Prostate gland (tissue), 2 donors: ENCODE data around the gene ST6GALNAC4. TPM values are rescaled to one million over a fixed set of nuclear protein-coding genes. Genes with fewer than 3 reads are reported as not detected.

Experiments used
- DNase-seq: peaks from one replicate; pipeline ENCODE4 v3.0.0-alpha.2; 2019; ENCODE audit warnings: low spot score
- H3K27ac ChIP-seq, 2 donors: fragments of 200-600 bp; sonication (generic); 2 replicates each; pipeline ENCODE4 v1.5.1; 2017 to 2019
- H3K27me3 ChIP-seq: fragments of 200-600 bp; sonication (generic); replicated peaks from 2 replicates; pipeline ENCODE4 v1.5.1; 2019; ENCODE audit not compliant: insufficient read depth
- H3K36me3 ChIP-seq, 2 donors: fragments of 200-600 bp; sonication (generic); 1 replicate in 1 of 2; 2 replicates in 1 of 2; pipeline versions ENCODE4 v1.5.1 to v1.8.1; 2017 to 2019
- H3K4me1 ChIP-seq: fragments of 200-600 bp; sonication (generic); replicated peaks from 2 replicates; pipeline ENCODE4 v1.5.1; 2019
- H3K4me3 ChIP-seq, 2 donors: fragments of 200-600 bp; sonication (generic); 2 replicates each; pipeline ENCODE4 v1.5.1; 2017 to 2019
- H3K9me3 ChIP-seq: fragments of 200-600 bp; sonication (generic); 2 replicates; pipeline ENCODE4 v1.5.1; 2017
- POLR2A ChIP-seq: fragments of 450-650 bp; IDR thresholded peaks from one replicate; pipeline ENCODE4 v1.6.1; 2016; ENCODE audit warnings: antibody characterized with exemption, mild to moderate bottlenecking
- POLR2AphosphoS5 ChIP-seq: sonication (generic); formaldehyde crosslinking; IDR thresholded peaks from one replicate; pipeline ENCODE4 v1.6.1; 2017; ENCODE audit warnings: antibody characterized with exemption
- WGBS: methylation state at CpG from one replicate; pipeline ENCODE4 v1.1.5; 2018; 5-methylcytosine and 5-hydroxymethylcytosine counted together
- intact Hi-C: fragments of 100-400 bp; cut with DNase I; formaldehyde crosslinking; loops from one replicate; pipeline ENCODE4 v1.14.2; 2022
- total RNA-seq, 2 donors: library from RNA; depleted of rRNA; stranded (reverse); fragments of >200 nt; gene quantifications; one replicate each; pipeline ENCODE4 v1.1.0, GENCODE V29; 2016
- TF ChIP-seq, protein P1 (sequence below), 4 experiments: fragments of 200-600 bp in 2 of 4; fragments of 450-650 bp in 2 of 4; sonication (generic) in 2 of 4; IDR thresholded peaks; 1 replicate in 3 of 4; 2 replicates in 1 of 4; pipeline ENCODE4 v1.5.1; 2016 to 2019; ENCODE audit warnings: antibody characterized with exemption in 4 of 4, mild to moderate bottlenecking in 2 of 4, moderate library complexity in 2 of 4

ST6GALNAC4 gene
- total RNA-seq, 2 donors from 2014 or later = 21.8 to 47.0 TPM

DNA sequence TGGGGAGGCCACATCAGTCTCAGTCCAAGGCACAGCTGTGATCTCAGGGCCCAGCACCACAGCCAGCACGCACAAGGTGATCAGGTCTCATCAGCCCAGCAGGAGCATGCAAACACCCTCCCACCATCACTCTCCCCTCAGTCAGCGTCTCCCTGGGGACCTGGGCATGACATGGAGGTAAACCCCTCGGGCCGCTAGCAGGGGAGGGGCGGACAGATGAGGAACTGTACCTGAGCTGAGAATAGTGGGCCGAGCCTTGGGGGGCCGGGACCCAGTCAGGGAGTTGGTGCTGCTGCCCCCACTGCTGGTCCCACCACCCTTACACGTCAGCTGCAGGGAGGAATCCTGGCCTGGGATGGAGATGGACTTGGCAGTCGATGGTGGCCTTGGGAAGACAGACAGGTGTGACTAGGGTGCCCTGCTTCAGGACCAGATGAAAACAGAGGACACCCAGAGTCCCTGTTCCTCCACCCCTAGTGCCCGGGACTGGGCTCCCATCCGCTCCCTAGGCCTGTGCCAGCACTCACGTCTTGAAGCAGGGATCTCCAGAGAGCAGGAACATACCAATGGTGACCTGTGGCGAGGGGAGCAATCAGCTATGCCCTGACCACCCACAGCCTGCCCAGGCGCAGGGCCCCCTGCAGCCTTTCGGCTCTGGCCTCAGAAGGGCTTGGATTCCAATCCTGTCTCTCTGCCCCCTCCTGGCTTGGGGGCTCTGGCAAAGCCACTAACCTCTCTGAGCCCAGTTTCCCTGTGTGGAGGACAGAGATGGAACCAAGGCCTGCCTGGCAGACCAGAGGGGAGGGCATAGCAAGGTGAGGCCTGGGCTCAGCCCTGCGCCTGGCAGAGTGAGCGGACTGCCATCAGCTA, 31.2 kb upstream of the ST6GALNAC4 start:
- no peaks in the 10 kb centered on the region for H3K27me3 ChIP-seq
- no peaks in the 10 kb centered on the region for H3K9me3 ChIP-seq
- TF ChIP-seq POLR2A (no peak), POLR2AphosphoS5 (no peak)
- TF ChIP-seq, protein P1, sequence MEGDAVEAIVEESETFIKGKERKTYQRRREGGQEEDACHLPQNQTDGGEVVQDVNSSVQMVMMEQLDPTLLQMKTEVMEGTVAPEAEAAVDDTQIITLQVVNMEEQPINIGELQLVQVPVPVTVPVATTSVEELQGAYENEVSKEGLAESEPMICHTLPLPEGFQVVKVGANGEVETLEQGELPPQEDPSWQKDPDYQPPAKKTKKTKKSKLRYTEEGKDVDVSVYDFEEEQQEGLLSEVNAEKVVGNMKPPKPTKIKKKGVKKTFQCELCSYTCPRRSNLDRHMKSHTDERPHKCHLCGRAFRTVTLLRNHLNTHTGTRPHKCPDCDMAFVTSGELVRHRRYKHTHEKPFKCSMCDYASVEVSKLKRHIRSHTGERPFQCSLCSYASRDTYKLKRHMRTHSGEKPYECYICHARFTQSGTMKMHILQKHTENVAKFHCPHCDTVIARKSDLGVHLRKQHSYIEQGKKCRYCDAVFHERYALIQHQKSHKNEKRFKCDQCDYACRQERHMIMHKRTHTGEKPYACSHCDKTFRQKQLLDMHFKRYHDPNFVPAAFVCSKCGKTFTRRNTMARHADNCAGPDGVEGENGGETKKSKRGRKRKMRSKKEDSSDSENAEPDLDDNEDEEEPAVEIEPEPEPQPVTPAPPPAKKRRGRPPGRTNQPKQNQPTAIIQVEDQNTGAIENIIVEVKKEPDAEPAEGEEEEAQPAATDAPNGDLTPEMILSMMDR (IDR thresholded peaks at IDR 0.05) = no peak
- H3K27ac ChIP-seq = no peak overlapping the region
- no peak for DNase-seq
- WGBS = 78% methylated on average over 14 of the region's 17 CpGs
- intact Hi-C loops = no loop called here
- H3K4me3 ChIP-seq = no peak overlapping the region
- H3K4me1 ChIP-seq = no peaks in the 10 kb centered on the region
- peaks cover 8 to 17% of the 10 kb centered on the region in 2 donors for H3K36me3 ChIP-seq

DNA sequence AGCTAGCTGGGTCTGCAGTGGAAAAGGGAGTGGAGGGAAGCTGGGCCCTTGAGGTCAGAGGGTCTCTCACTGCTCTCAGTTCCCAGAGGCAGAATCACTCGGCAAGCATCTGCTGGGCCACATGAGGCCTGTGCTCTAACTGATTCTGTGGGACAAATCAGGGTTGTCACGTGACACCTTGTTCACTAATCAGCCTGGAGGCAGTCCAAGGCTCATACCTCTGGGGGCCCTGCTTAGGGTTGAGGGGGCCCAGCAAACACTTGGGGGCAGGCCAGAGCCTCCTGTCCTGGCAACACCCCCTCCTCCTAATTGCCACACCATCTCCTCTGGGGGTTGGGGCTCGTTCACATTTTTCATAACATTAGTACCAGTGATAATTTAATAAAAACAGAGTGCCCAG, 29.9 kb upstream of the ST6GALNAC4 start:
- no peak for DNase-seq
- 63% methylated on average over 3 of the region's 3 CpGs for WGBS
- TF ChIP-seq POLR2A (no peak), POLR2AphosphoS5 (no peak)
- TF ChIP-seq, protein P1 (IDR thresholded peaks at IDR 0.05) = no peak
- Histone ChIP-seq H3K36me3 (peaks cover 8 to 20% of the 10 kb centered on the region in 2 donors), H3K4me3 (no peak overlapping the region), H3K27me3 (no peaks in the 10 kb centered on the region), H3K4me1 (no peaks in the 10 kb centered on the region), H3K27ac (no peak overlapping the region), H3K9me3 (no peaks in the 10 kb centered on the region)
- intact Hi-C loops = no loop called here

DNA sequence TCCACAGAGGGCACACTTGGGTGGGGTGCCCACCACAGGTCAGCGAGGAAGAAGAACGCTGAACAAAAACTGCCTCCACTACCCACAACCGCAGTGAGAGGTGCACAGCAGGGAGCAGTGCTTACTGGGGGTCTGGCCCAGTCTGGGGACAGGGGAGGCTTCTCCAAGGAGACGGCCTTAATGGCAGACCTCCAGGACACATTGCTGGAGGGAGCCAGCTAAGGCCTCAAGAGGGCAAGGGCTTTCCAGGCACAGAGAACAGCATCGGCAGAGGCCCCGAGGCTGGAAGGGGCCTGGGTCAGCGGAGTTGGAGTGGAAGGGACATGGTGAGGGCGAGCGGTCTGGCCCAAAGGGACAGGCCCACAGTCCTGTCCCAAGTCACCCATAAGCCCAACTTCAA, 29.1 kb upstream of the ST6GALNAC4 start:
- intact Hi-C loops = no loop called here
- Histone ChIP-seq H3K4me3 (no peak overlapping the region), H3K36me3 (peaks cover 8 to 20% of the 10 kb centered on the region in 2 donors), H3K27me3 (no peaks in the 10 kb centered on the region), H3K9me3 (no peaks in the 10 kb centered on the region), H3K27ac (no peak overlapping the region), H3K4me1 (no peaks in the 10 kb centered on the region)
- DNase-seq = no peak
- WGBS = 77% methylated on average over 9 of the region's 9 CpGs
- TF ChIP-seq POLR2AphosphoS5 (no peak), POLR2A (no peak)
- TF ChIP-seq, protein P1 (IDR thresholded peaks at IDR 0.05) = no peak

DNA sequence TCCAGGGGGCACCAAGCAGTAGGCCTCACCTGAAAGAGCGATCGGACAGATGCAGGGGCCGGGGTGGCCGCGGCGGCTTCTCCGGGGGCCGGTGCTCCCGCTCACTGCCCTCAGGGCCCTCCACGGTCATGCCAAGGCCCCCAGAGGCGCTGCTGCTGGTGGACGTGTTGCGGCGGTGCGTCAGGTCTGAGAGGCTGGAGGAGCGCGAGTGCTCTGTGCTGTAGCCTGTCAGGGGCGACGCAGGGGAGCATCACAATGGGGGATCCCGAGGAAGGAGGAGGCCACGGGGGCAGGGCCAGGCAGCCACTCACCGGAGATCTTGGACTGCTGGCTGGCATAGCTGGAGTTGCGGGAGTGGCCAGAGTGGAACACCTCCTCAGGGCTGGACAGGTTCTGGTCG, 28.5 kb upstream of the ST6GALNAC4 start:
- Histone ChIP-seq H3K4me3 (no peak overlapping the region), H3K4me1 (no peaks in the 10 kb centered on the region), H3K9me3 (no peaks in the 10 kb centered on the region), H3K27ac (no peak overlapping the region), H3K36me3 (peaks cover 8 to 20% of the 10 kb centered on the region in 2 donors), H3K27me3 (no peaks in the 10 kb centered on the region)
- DNase-seq = no peak
- 85% methylated on average over 24 of the region's 24 CpGs for WGBS
- no peak for TF ChIP-seq POLR2AphosphoS5
- no peak for TF ChIP-seq POLR2A
- TF ChIP-seq, protein P1 (IDR thresholded peaks at IDR 0.05) = no peak
- intact Hi-C loops = no loop called here
